Ishikawa (cell line): ENCODE results near the gene AHI1.

Experiments used
- CEBPB ChIP-seq: IDR thresholded peaks from 2 replicates; pipeline ENCODE4 v1.6.1; 2012
- EP300 ChIP-seq: IDR thresholded peaks from 2 replicates; pipeline ENCODE4 v1.6.1; 2012; ENCODE audit warnings: borderline replicate concordance
- FOXM1 ChIP-seq: IDR thresholded peaks from 2 replicates; pipeline ENCODE4 v1.6.1; 2012; ENCODE audit warnings: low read depth, borderline replicate concordance
- TF ChIP-seq, protein P1 (sequence below): IDR thresholded peaks from 2 replicates; pipeline ENCODE4 v1.6.1; 2012

DNA sequence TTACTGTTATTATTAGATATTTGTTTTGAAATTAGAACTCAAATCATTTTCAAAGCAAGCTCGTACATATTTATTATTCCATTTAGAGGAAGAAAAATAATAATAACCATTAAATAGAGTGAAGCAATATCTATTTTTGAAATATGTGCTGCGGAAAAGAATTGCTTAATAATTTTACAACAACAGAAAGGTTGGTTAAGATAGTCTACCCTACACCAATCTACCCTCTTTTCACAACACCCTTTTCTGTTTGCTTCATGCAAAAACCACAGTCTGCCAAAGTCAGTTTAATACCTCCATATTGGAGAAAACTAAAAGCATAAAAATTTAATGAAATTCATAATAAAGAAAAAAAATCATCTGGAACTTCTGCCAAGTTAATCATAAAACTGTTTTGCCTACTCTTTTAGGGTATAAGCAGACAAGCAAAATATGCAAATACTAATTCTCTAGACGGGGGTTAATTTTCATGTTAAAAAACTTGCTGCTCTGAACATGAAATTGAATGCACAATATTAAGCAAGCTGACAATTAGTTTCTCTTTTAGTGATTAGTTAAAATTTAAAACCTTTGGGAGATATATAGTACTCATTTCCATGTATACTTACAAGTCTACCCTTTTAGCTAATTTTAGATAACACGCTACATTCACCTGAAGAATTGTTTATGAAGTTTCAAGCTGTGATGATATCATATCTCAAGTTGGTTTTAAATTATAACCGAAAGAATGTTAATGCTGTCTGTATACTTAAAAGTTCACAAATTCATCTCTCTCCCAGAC is 100.2 kb downstream of the AHI1 start:
- TF ChIP-seq CEBPB (no peak), EP300 (no peak), FOXM1 (no peak)
- TF ChIP-seq, protein P1, sequence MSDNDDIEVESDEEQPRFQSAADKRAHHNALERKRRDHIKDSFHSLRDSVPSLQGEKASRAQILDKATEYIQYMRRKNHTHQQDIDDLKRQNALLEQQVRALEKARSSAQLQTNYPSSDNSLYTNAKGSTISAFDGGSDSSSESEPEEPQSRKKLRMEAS, result no peak
